Prostate gland (tissue), 2 donors: ENCODE results near the gene LTBP2. TPM values are rescaled to one million over a fixed set of nuclear protein-coding genes. Genes with fewer than 3 reads are reported as not detected.

ENCODE experiments used
- DNase-seq: peaks from one replicate; pipeline ENCODE4 v3.0.0-alpha.2; 2019; ENCODE audit warnings: low spot score
- H3K27ac ChIP-seq, 2 donors: fragments of 200-600 bp; sonication (generic); 2 replicates each; pipeline ENCODE4 v1.5.1; 2017 to 2019
- H3K27me3 ChIP-seq: fragments of 200-600 bp; sonication (generic); replicated peaks from 2 replicates; pipeline ENCODE4 v1.5.1; 2019; ENCODE audit not compliant: insufficient read depth
- H3K36me3 ChIP-seq, 2 donors: fragments of 200-600 bp; sonication (generic); 1 replicate in 1 of 2; 2 replicates in 1 of 2; pipeline versions ENCODE4 v1.5.1 to v1.8.1; 2017 to 2019
- H3K4me1 ChIP-seq: fragments of 200-600 bp; sonication (generic); replicated peaks from 2 replicates; pipeline ENCODE4 v1.5.1; 2019
- H3K4me3 ChIP-seq, 2 donors: fragments of 200-600 bp; sonication (generic); 2 replicates each; pipeline ENCODE4 v1.5.1; 2017 to 2019
- H3K9me3 ChIP-seq: fragments of 200-600 bp; sonication (generic); 2 replicates; pipeline ENCODE4 v1.5.1; 2017
- POLR2A ChIP-seq: fragments of 450-650 bp; IDR thresholded peaks from one replicate; pipeline ENCODE4 v1.6.1; 2016; ENCODE audit warnings: antibody characterized with exemption, mild to moderate bottlenecking
- POLR2AphosphoS5 ChIP-seq: sonication (generic); formaldehyde crosslinking; IDR thresholded peaks from one replicate; pipeline ENCODE4 v1.6.1; 2017; ENCODE audit warnings: antibody characterized with exemption
- WGBS: methylation state at CpG from one replicate; pipeline ENCODE4 v1.1.5; 2018; 5-methylcytosine and 5-hydroxymethylcytosine counted together
- intact Hi-C: fragments of 100-400 bp; cut with DNase I; formaldehyde crosslinking; loops from one replicate; pipeline ENCODE4 v1.14.2; 2022
- total RNA-seq, 2 donors: library from RNA; depleted of rRNA; stranded (reverse); fragments of >200 nt; gene quantifications; one replicate each; pipeline ENCODE4 v1.1.0, GENCODE V29; 2016
- TF ChIP-seq, protein P1 (sequence below), 4 experiments: fragments of 200-600 bp in 2 of 4; fragments of 450-650 bp in 2 of 4; sonication (generic) in 2 of 4; IDR thresholded peaks; 1 replicate in 3 of 4; 2 replicates in 1 of 4; pipeline ENCODE4 v1.5.1; 2016 to 2019; ENCODE audit warnings: antibody characterized with exemption in 4 of 4, mild to moderate bottlenecking in 2 of 4, moderate library complexity in 2 of 4

The LTBP2 gene
- total RNA-seq, 2 donors from 2014 or later, result 47.0 to 90.7 TPM

- H3K4me3 ChIP-seq, result no peak overlapping the region
- intact Hi-C loops, result no loop called here
- H3K36me3 ChIP-seq, result no peaks in the 10 kb centered on the region
- H3K9me3 ChIP-seq, result no peaks in the 10 kb centered on the region
- 77% methylated on average over 4 of the region's 4 CpGs for WGBS
- H3K27ac ChIP-seq, result no peak overlapping the region
- no peaks in the 10 kb centered on the region for H3K27me3 ChIP-seq
- TF ChIP-seq POLR2AphosphoS5, result no peak
- TF ChIP-seq, protein P1, sequence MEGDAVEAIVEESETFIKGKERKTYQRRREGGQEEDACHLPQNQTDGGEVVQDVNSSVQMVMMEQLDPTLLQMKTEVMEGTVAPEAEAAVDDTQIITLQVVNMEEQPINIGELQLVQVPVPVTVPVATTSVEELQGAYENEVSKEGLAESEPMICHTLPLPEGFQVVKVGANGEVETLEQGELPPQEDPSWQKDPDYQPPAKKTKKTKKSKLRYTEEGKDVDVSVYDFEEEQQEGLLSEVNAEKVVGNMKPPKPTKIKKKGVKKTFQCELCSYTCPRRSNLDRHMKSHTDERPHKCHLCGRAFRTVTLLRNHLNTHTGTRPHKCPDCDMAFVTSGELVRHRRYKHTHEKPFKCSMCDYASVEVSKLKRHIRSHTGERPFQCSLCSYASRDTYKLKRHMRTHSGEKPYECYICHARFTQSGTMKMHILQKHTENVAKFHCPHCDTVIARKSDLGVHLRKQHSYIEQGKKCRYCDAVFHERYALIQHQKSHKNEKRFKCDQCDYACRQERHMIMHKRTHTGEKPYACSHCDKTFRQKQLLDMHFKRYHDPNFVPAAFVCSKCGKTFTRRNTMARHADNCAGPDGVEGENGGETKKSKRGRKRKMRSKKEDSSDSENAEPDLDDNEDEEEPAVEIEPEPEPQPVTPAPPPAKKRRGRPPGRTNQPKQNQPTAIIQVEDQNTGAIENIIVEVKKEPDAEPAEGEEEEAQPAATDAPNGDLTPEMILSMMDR (IDR thresholded peaks at IDR 0.05), result no peak
- TF ChIP-seq POLR2A, result no peak
- no peak for DNase-seq
- no peaks in the 10 kb centered on the region for H3K4me1 ChIP-seq
Measured at GRCh38 chr14:74480046-74480445, 132.0 kb downstream of the LTBP2 start.

DNA sequence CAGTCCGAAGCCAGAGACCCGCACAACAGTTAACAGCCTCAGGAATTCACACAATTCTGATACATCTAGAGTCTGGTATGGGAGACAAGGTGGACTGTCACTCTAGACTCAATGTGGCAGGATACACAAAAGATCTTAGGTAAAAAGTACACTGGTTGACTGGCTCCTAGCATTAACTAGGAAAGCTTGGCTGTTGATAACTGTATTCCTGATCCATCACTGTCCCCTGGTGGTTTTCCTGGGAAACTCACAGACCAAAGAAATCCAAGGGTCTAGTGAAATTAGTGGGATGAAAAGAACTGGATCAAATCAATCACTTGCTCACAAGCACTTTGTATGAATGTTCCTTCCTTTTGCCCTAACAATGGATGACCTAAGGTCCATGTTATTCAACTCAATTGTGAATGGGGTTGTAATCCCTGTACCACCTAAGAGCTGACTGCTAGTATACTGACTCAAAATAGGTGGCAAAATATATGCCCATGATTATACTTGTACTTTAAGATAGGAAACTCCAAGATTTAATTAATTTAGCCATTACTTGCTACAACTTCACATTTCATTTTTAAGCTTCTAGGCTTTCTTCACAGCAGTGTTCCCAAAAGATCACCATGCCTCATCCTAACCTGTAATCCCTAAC lies 132.9 kb downstream of the LTBP2 start:
- intact Hi-C loops, result loop anchor here (5.0 kb wide), 1 partner anchor 117 kb away; no protein-coding TSS in a partner anchor
- Histone ChIP-seq H3K4me3 (no peak overlapping the region), H3K36me3 (no peaks in the 10 kb centered on the region), H3K4me1 (no peaks in the 10 kb centered on the region), H3K9me3 (no peaks in the 10 kb centered on the region), H3K27ac (no peak overlapping the region), H3K27me3 (no peaks in the 10 kb centered on the region)
- 95% methylated on average over 2 of the region's 2 CpGs for WGBS
- TF ChIP-seq POLR2A, result no peak
- TF ChIP-seq, protein P1 (IDR thresholded peaks at IDR 0.05), result peak; percentile 28 to 83 (median 66)
- no peak for TF ChIP-seq POLR2AphosphoS5
- DNase-seq, result no peak

GRCh38 chr14:74476607-74477006 lies 135.4 kb downstream of the LTBP2 start:
- no peak overlapping the region for H3K4me3 ChIP-seq
- H3K9me3 ChIP-seq, result no peaks in the 10 kb centered on the region
- DNase-seq, result no peak
- no peaks in the 10 kb centered on the region for H3K4me1 ChIP-seq
- H3K36me3 ChIP-seq, result no peaks in the 10 kb centered on the region
- TF ChIP-seq POLR2AphosphoS5 (no peak), POLR2A (no peak)
- TF ChIP-seq, protein P1 (IDR thresholded peaks at IDR 0.05), result no peak
- no peak overlapping the region for H3K27ac ChIP-seq
- intact Hi-C loops, result loop anchor here (5.0 kb wide), 1 partner anchor 114 kb away; no protein-coding TSS in a partner anchor
- no peaks in the 10 kb centered on the region for H3K27me3 ChIP-seq
- 97% methylated on average over 3 of the region's 3 CpGs for WGBS

DNA sequence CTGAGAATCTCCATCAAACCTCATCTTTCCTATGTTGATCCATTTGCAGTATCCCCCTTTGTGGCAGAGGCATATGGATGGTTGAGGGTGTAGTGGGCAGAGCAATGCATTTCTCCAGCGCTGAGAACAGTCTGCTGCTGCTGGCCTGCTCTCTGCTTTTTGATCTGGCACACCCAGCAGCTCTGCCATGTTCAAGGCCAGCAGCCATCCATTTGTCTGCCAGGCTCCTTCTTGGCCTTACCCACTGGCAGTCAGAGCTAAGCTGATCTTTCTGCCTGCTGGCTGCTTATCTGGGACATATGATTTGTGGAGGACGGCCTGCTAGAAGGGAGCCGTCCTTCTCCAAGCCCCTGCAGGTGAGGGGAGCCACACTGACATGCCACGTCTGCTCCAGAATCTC lies 135.9 kb downstream of the LTBP2 start:
- H3K4me1 ChIP-seq, result no peaks in the 10 kb centered on the region
- no peak for TF ChIP-seq POLR2AphosphoS5
- no peak for TF ChIP-seq POLR2A
- TF ChIP-seq, protein P1 (IDR thresholded peaks at IDR 0.05), result no peak
- 96% methylated on average over 4 of the region's 4 CpGs for WGBS
- H3K27me3 ChIP-seq, result no peaks in the 10 kb centered on the region
- H3K27ac ChIP-seq, result no peak overlapping the region
- no peaks in the 10 kb centered on the region for H3K36me3 ChIP-seq
- intact Hi-C loops, result loop anchor here (5.0 kb wide), 1 partner anchor 114 kb away; no protein-coding TSS in a partner anchor
- H3K4me3 ChIP-seq, result no peak overlapping the region
- DNase-seq, result no peak
- no peaks in the 10 kb centered on the region for H3K9me3 ChIP-seq

GRCh38 chr14:74475678-74476077 lies 136.4 kb downstream of the LTBP2 start:
- no peak for DNase-seq
- no peaks in the 10 kb centered on the region for H3K36me3 ChIP-seq
- WGBS, result 61% methylated on average over 3 of the region's 3 CpGs
- H3K9me3 ChIP-seq, result no peaks in the 10 kb centered on the region
- H3K4me1 ChIP-seq, result no peaks in the 10 kb centered on the region
- intact Hi-C loops, result loop anchor here (5.0 kb wide), 1 partner anchor 113 kb away; no protein-coding TSS in a partner anchor
- H3K27ac ChIP-seq, result no peak overlapping the region
- no peaks in the 10 kb centered on the region for H3K27me3 ChIP-seq
- TF ChIP-seq POLR2AphosphoS5 (no peak), POLR2A (no peak)
- TF ChIP-seq, protein P1 (IDR thresholded peaks at IDR 0.05), result no peak
- H3K4me3 ChIP-seq, result no peak overlapping the region
